Epithelial cell of esophagus (primary cell): Measurements from ENCODE around the gene GRK5.

Experiments used
- DNase-seq: peaks from one replicate; pipeline ENCODE4 v3.0.0; 2010; ENCODE audit warnings: low read depth
- H3K4me3 ChIP-seq: 2 replicates; pipeline ENCODE4 v1.5.1; 2011; ENCODE audit warnings: mild to moderate bottlenecking, low read length, control low read depth
- TF ChIP-seq, protein P1 (sequence below): IDR thresholded peaks from 2 replicates; pipeline ENCODE4 v1.5.1; 2011; ENCODE audit warnings: low read depth, mild to moderate bottlenecking, low read length, control low read depth, inconsistent platforms; ENCODE audit not compliant: insufficient read depth; ENCODE audit errors: missing control alignments

Gene GRK5

DNA sequence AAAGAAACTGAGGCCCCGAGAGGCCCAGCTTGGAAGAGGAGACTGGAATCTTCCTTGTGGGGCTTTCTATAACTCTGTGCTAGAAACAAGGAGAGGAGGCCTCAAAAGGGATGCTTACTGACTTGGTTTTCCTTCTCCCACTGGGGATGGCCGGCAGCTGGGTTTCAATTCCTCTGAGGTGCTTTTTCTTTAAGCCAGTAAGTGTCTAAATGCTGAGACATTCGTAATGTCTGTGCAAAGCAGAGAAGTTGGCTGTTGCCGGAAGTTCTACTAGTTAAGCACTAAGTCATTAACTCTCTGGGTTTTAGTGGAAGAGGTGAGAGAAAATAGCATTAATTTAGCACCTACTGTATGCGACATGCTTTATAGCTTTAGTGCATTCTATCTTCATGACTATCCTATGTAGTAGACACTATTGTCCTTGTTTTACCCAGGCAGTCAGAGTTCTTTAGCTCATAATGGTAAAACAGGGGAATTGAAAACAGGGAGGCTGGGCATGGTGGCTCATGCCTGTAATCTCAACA lies 199.9 kb downstream of the GRK5 start:
- DNase-seq = no peak
- TF ChIP-seq, protein P1, sequence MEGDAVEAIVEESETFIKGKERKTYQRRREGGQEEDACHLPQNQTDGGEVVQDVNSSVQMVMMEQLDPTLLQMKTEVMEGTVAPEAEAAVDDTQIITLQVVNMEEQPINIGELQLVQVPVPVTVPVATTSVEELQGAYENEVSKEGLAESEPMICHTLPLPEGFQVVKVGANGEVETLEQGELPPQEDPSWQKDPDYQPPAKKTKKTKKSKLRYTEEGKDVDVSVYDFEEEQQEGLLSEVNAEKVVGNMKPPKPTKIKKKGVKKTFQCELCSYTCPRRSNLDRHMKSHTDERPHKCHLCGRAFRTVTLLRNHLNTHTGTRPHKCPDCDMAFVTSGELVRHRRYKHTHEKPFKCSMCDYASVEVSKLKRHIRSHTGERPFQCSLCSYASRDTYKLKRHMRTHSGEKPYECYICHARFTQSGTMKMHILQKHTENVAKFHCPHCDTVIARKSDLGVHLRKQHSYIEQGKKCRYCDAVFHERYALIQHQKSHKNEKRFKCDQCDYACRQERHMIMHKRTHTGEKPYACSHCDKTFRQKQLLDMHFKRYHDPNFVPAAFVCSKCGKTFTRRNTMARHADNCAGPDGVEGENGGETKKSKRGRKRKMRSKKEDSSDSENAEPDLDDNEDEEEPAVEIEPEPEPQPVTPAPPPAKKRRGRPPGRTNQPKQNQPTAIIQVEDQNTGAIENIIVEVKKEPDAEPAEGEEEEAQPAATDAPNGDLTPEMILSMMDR = no peak
- no peak overlapping the region for H3K4me3 ChIP-seq

GRCh38 chr10:119408072-119408471 lies 200.7 kb downstream of the GRK5 start:
- no peak overlapping the region for H3K4me3 ChIP-seq
- TF ChIP-seq, protein P1 = no peak
- no peak for DNase-seq

DNA sequence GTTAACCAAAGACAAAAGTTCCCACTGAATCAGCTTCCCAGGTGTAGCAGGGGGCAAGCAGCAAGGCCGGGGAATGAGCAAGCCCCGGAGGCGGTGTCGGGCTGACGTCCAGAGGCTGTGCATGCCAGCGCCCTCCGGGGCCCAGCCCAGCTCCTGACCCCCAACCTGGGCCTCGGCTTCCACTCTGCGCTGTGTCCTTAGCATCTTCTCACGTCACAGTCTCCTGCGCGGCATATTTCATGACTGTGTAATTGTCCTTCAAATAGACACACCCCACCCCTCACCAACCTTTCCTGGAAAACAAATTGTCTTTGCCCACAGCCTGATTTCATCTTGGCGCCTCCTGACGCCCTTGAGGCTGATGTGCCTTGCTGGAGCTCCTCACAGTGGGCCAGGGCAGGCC lies 201.6 kb downstream of the GRK5 start:
- no peak overlapping the region for H3K4me3 ChIP-seq
- TF ChIP-seq, protein P1 = no peak
- DNase-seq = no peak

- no peak for DNase-seq
- H3K4me3 ChIP-seq = no peak overlapping the region
- TF ChIP-seq, protein P1 = no peak
These were observed 202.0 kb downstream of the GRK5 start for GRCh38 chr10:119409385-119409784.

DNA sequence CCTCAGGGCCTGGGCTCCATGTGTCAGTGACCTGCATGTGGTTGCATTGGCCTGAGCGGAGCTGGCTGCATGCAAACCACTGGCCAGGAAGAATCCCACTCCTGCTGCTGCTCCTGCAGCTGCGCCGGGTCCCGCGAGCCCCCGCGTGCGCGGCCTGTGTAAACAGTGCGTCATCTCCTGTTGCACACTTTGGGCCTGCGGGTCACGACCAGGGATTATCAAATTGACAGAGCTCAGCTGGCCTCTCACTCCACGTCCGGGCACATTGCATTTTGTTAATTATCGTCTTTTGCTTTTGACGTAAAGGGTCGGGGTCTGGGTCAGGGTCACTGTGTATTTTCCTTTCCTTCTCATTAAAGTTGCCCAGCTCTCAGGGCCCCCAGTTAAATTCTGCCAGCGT lies 202.5 kb downstream of the GRK5 start:
- no peak overlapping the region for H3K4me3 ChIP-seq
- TF ChIP-seq, protein P1 = no peak
- no peak for DNase-seq

GRCh38 chr10:119410361-119411116 lies 203.2 kb downstream of the GRK5 start:
- TF ChIP-seq, protein P1 = no peak
- DNase-seq = no peak
- no peak overlapping the region for H3K4me3 ChIP-seq

DNA sequence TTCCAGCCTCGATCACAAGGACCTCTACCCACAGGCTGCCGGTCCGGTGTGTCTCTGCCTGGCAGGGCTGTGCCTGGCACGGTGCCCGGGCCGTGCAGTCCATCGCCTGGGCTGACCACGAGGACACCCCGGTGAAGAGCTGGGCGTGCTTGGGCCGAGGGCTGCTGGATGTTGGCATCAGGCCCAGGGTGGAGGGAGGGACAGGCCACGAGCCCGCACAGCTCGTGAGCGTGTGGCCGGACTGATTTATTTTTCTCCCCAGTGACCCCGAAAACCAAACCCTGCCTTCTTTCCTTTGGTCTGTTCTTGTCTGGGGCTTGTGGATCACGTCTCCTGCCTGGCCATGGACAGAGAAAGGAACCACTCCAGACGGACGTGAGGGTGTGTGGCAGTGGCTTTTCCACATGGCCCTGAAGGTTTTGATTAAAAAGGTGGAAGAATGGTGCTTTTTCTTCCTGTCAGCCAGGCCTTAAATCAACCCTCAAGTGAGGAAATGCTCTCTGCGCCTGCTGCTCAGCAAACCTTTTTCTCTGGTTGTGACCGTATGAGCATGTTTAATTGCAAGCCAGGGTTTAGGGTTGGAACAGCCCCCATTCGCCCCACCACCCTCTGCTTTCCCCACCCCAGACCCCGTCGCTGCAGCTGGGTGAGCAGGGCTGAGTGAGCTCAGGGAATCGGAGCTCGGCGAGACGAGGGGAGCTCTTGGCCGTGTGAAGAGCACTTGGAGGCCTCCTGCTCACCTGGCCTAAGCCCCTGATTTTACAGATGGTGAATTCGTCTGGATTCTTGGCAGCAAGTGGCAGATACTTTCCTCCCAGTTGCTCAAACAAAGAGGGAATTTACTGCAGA lies 205.1 kb downstream of the GRK5 start:
- no peak for DNase-seq
- H3K4me3 ChIP-seq = no peak overlapping the region
- TF ChIP-seq, protein P1 = no peak
